ENCODE results near the gene AKIP1.
A peak's percentile ranks its signal among the peaks of the same experiment; 100 is the strongest.

Gene AKIP1

DNA sequence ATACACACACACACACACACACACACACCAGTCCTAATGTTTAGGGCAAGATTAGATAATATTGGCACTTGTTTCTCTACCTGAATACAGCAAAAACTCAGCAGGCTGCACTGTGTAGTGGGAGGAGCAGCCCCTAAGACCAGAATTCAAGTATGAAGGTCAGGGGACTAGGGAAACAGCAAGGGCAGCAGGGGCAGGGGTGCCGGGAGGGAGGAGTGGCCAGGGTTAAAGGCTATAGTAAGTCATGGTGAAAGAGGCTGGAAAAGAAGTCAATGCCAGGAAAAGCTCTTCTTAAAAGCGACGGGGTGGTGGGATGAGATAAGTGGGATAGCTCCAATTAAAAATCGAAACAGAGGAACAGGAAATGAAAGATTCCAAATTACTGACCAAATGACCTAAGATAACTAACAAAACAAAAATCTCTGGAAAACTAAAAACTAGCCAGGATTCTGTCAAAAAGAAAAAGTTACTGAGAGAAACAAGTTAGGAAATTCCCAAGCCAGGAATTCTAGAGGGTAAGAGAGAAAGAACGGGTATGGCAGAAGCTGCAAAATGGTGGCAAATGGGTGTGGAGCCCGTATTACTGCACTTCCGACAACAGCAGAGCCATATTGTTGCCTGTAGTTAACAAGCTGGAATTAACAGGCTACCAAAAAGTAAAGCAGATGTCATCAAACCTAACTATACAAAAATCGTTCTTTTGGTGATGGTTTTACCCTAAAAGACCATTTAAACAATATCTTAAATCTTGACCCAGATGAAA, 30.5 kb downstream of the AKIP1 start:
- H3K36me3 ChIP-seq (ENCODE audit: control insufficient read depth, insufficient read depth, low read length): no peaks in the 10 kb centered on the region
- H3K27me3 ChIP-seq (ENCODE audit: control insufficient read depth, insufficient read depth, low read length): no peaks in the 10 kb centered on the region
- no peak overlapping the region for H3K9ac ChIP-seq (ENCODE audit: low read length)
- no peak overlapping the region for H3K4me3 ChIP-seq (ENCODE audit: low read length)
- H3K4me1 ChIP-seq (ENCODE audit: control insufficient read depth, insufficient read depth, low read length): no peaks in the 10 kb centered on the region
- H3K9me3 ChIP-seq (ENCODE audit: control insufficient read depth, low read length): no peaks in the 10 kb centered on the region

- no peak within 1 kb of the TSS for H3K4me3 ChIP-seq (ENCODE audit: low read length)
- no peaks in the 10 kb centered on the region for H3K36me3 ChIP-seq (ENCODE audit: control insufficient read depth, insufficient read depth, low read length)
- no peak within 1 kb of the TSS for H3K9ac ChIP-seq (ENCODE audit: low read length)
- no peaks in the 10 kb centered on the region for H3K4me1 ChIP-seq (ENCODE audit: control insufficient read depth, insufficient read depth, low read length)
- H3K9me3 ChIP-seq (ENCODE audit: control insufficient read depth, low read length): no peaks in the 10 kb centered on the region
- H3K27me3 ChIP-seq (ENCODE audit: control insufficient read depth, insufficient read depth, low read length): no peaks in the 10 kb centered on the region
Observed at GRCh38 chr11:8942518-8943066, 31.6 kb downstream of the AKIP1 start, which contains the start of gene ASCL3. ASCL3 (minus strand) TSS chr11:8943016; CDS start chr11:8938161, 4,855 bp downstream.

- Histone ChIP-seq H3K36me3 (ENCODE audit: control insufficient read depth, insufficient read depth, low read length) (no peaks in the 10 kb centered on the region), H3K9ac (ENCODE audit: low read length) (no peak overlapping the region), H3K9me3 (ENCODE audit: control insufficient read depth, low read length) (no peaks in the 10 kb centered on the region), H3K27me3 (ENCODE audit: control insufficient read depth, insufficient read depth, low read length) (no peaks in the 10 kb centered on the region), H3K4me3 (ENCODE audit: low read length) (no peak overlapping the region), H3K4me1 (ENCODE audit: control insufficient read depth, insufficient read depth, low read length) (no peaks in the 10 kb centered on the region)
Observed at GRCh38 chr11:8947230-8947943, 36.4 kb downstream of the AKIP1 start.

GRCh38 chr11:8948886-8949285, 37.9 kb downstream of the AKIP1 start:
- Histone ChIP-seq H3K9me3 (ENCODE audit: control insufficient read depth, low read length) (no peaks in the 10 kb centered on the region), H3K4me1 (ENCODE audit: control insufficient read depth, insufficient read depth, low read length) (no peaks in the 10 kb centered on the region), H3K36me3 (ENCODE audit: control insufficient read depth, insufficient read depth, low read length) (no peaks in the 10 kb centered on the region), H3K27me3 (ENCODE audit: control insufficient read depth, insufficient read depth, low read length) (no peaks in the 10 kb centered on the region), H3K4me3 (ENCODE audit: low read length) (no peak overlapping the region), H3K9ac (ENCODE audit: low read length) (no peak overlapping the region)

DNA sequence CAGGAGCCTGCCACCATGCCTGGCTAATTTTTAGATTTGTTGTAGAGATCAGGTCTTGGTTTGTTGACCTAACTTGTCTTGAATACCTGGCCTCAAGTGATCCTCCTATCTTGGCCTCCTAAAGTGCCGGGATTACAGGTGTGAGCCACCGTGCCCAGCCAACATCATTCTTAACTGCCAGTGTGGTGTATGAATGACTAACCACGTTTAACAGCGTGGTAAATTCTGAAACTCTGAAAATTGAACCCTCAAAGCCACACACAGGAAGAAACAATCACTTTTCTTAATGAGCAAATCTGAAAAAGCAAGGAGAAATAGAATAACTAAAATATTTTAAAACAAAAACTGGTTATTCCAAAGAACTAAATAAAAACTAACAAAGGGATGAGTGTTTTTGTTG, 45.9 kb downstream of the AKIP1 start:
- Histone ChIP-seq H3K9ac (ENCODE audit: low read length) (no peak overlapping the region), H3K27me3 (ENCODE audit: control insufficient read depth, insufficient read depth, low read length) (no peaks in the 10 kb centered on the region), H3K36me3 (ENCODE audit: control insufficient read depth, insufficient read depth, low read length) (no peaks in the 10 kb centered on the region), H3K9me3 (ENCODE audit: control insufficient read depth, low read length) (no peaks in the 10 kb centered on the region), H3K4me3 (ENCODE audit: low read length) (no peak overlapping the region), H3K4me1 (ENCODE audit: control insufficient read depth, insufficient read depth, low read length) (peaks cover 7% of the 10 kb centered on the region)

DNA sequence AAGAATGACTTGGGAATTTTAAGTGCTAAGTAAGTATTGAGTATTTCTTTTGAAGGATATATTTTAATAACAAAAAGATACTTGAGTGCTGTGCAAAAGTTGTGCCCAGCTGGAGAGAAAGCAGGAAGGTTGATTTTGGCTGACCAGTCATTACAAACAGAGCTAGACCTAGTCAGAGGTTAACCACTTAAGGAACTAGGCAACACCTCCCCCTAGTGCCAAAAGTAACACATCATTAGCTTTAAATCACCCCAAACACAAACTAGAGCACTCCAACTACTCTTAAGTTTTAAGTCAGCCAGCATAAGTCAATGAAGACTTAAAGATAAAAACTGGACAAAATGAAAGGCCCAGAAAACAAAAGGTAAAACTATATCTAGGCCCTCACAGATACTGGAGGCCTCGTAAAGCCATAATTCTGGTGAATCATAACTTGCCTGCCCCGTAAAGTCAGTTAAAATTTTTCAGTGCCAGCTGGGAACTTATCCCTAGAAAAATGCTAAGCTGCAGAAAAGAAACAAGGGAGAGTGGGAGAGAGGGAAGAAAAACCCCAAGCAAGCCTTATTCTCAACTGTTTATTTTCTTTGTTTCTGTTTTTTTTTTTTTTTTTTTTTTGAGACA, 48.7 kb downstream of the AKIP1 start:
- Histone ChIP-seq H3K4me3 (ENCODE audit: low read length) (no peak overlapping the region), H3K9me3 (ENCODE audit: control insufficient read depth, low read length) (no peaks in the 10 kb centered on the region), H3K9ac (ENCODE audit: low read length) (peak overlapping the region; percentile 54), H3K27me3 (ENCODE audit: control insufficient read depth, insufficient read depth, low read length) (no peaks in the 10 kb centered on the region), H3K36me3 (ENCODE audit: control insufficient read depth, insufficient read depth, low read length) (no peaks in the 10 kb centered on the region), H3K4me1 (ENCODE audit: control insufficient read depth, insufficient read depth, low read length) (peaks cover 21% of the 10 kb centered on the region)

DNA sequence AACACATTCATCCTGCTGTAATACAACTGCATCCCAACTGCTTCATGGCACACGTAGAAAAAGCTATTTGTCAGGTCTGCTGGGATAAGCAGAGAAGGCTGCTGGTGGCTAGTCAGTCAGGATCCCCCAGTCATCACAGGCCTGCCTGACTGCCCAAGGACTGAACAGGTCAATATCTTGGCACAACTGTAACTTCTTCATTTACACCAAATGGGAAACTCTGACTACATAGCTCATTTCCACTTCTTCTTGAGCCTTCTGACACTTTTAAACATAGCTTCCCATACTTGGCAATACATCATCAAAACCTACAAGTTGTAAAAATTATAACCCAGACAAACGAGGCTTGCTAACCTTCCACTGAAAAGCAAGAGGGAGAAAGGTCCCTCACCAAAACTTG, 50.4 kb downstream of the AKIP1 start:
- peaks cover 25% of the 10 kb centered on the region for H3K4me1 ChIP-seq (ENCODE audit: control insufficient read depth, insufficient read depth, low read length)

GRCh38 chr11:8962841-8963240, 51.9 kb downstream of the AKIP1 start:
- no peaks in the 10 kb centered on the region for H3K27me3 ChIP-seq (ENCODE audit: control insufficient read depth, insufficient read depth, low read length)
- H3K9ac ChIP-seq (ENCODE audit: low read length): peak overlapping the region; percentile 98
- no peaks in the 10 kb centered on the region for H3K9me3 ChIP-seq (ENCODE audit: control insufficient read depth, low read length)
- peaks cover 25% of the 10 kb centered on the region for H3K4me1 ChIP-seq (ENCODE audit: control insufficient read depth, insufficient read depth, low read length)
- no peaks in the 10 kb centered on the region for H3K36me3 ChIP-seq (ENCODE audit: control insufficient read depth, insufficient read depth, low read length)
- H3K4me3 ChIP-seq (ENCODE audit: low read length): no peak overlapping the region

More for the DNA sequence above, 50.4 kb downstream of the AKIP1 start:
- Histone ChIP-seq H3K9ac (ENCODE audit: low read length) (no peak overlapping the region), H3K9me3 (ENCODE audit: control insufficient read depth, low read length) (no peaks in the 10 kb centered on the region), H3K27me3 (ENCODE audit: control insufficient read depth, insufficient read depth, low read length) (no peaks in the 10 kb centered on the region), H3K36me3 (ENCODE audit: control insufficient read depth, insufficient read depth, low read length) (no peaks in the 10 kb centered on the region), H3K4me3 (ENCODE audit: low read length) (no peak overlapping the region)

DNA sequence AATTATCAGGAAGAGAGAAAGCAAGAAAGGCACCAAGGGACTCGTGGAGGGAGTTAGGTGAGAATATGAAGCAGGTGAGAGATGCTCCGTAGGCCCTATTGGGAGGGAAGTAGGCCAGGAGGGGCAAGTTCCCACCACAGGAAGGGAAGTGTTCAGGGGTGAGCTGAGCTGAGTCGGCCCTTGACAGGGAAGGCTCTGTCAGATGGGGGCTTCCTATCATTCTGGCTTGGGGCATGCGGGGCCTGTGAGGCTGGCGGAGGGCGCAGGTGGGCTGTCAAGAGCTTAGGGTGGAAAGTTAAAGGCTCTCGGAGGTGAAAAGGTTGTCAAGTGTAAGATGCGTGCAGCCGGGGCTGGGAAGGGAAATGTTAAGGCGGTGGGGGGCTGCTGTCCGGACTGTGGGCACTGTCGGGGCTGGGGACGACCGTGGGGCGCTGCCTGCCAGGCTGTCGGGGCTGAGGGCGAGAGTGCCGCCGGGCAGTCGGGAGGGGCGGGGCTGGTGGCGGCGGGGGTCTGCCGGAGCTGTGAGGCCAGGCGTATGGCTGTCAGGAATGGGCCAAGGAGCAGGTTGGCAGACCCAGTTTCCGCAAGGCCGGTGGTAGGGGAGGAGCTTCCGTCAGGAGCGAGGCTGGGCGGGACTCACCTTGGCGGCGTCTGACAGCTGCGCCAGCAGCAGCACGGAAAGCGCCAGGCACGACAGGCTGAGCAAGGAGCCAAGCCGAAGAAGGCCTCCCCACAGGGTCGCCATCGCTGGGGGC, 52.8 kb downstream of the AKIP1 start:
- peak overlapping the region; percentile 98 for H3K9ac ChIP-seq (ENCODE audit: low read length)
- H3K27me3 ChIP-seq (ENCODE audit: control insufficient read depth, insufficient read depth, low read length): no peaks in the 10 kb centered on the region
- peak overlapping the region; percentile 83 for H3K4me3 ChIP-seq (ENCODE audit: low read length)
- H3K36me3 ChIP-seq (ENCODE audit: control insufficient read depth, insufficient read depth, low read length): no peaks in the 10 kb centered on the region
- no peaks in the 10 kb centered on the region for H3K9me3 ChIP-seq (ENCODE audit: control insufficient read depth, low read length)
- peaks cover 25% of the 10 kb centered on the region for H3K4me1 ChIP-seq (ENCODE audit: control insufficient read depth, insufficient read depth, low read length)

DNA sequence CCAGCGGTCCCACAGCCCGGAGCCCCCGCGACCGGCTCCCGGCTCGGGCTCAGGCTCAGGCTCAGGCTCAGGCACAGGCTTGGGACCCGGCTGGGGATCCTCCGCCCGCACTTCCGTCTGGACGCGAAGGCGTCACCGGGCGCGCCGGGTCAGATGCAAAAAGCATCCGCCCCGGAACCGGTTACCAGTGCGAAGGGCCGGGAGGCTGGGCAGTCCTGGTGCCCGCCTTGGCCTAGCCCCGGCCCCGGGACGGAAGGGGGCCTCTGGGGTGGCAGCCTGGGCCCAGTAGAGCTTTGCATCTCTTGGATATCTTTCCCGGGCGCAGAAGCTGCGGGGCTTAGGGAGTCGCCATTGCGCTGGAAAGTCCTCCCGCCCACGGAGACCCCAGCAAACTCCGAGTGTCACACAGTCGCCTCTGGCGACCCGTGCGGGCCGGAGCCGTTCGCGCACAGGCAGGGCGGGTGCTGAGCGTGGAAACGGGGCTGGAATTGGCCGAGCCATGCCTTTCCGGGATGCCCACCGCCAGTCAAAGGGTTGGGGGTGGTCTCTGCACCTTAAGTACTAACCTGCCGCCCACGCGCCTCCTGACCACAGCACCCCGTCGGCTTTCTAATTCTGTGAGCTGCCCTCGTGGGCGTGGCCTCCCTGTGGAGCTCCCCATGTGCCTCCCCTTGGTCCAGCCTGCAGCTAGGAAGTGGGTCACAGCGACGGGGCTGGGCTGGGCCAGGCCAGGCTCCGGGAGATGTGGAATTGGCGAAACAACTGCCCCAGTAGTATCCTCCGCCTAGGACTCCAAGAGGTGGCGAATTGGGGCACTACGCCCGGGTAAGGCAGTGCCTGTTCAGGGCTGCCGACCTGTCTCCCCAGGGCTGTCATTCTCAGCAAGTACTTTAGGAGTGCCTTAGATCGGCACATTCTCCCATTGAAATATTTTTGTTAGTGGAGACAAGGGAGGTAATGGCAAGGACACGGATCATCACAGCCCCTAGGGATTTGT, 53.6 kb downstream of the AKIP1 start, which contains the start of gene TMEM9B:
Gene TMEM9B, minus strand, starts transcription at position 119 of the 997 bp plus-strand sequence. CDS start 129 bp downstream, outside the sequence.
- peaks cover 18% of the 10 kb centered on the region for H3K4me1 ChIP-seq (ENCODE audit: control insufficient read depth, insufficient read depth, low read length)
- H3K9me3 ChIP-seq (ENCODE audit: control insufficient read depth, low read length): no peaks in the 10 kb centered on the region
- H3K4me3 ChIP-seq (ENCODE audit: low read length): peak within 1 kb of the TSS; percentile 83
- H3K27me3 ChIP-seq (ENCODE audit: control insufficient read depth, insufficient read depth, low read length): no peaks in the 10 kb centered on the region
- peak within 1 kb of the TSS; percentile 98 for H3K9ac ChIP-seq (ENCODE audit: low read length)
- no peaks in the 10 kb centered on the region for H3K36me3 ChIP-seq (ENCODE audit: control insufficient read depth, insufficient read depth, low read length)
